AG09309 (cell line): ENCODE measurements around the gene PKDCC.

Source experiments
- DNase-seq: peaks from one replicate; pipeline ENCODE4 v3.0.0-alpha.2; 2010; ENCODE audit warnings: low read depth
- H3K4me3 ChIP-seq: 2 replicates; pipeline ENCODE4 v1.5.1; 2011; ENCODE audit warnings: mild to moderate bottlenecking, low read depth, low read length, moderate library complexity; ENCODE audit not compliant: control insufficient read depth
- CTCF ChIP-seq: IDR thresholded peaks from 2 replicates; pipeline ENCODE4 v1.5.1; 2011; ENCODE audit warnings: mild to moderate bottlenecking, low read depth, low read length, inconsistent platforms; ENCODE audit not compliant: insufficient read depth, control insufficient read depth; ENCODE audit errors: missing control alignments

PKDCC gene

GRCh38 chr2:42098571-42099437 lies 51.0 kb downstream of the PKDCC start:
- no peak overlapping the region for H3K4me3 ChIP-seq
- DNase-seq = no peak
- no peak for TF ChIP-seq CTCF

- TF ChIP-seq CTCF = no peak
- H3K4me3 ChIP-seq = no peak overlapping the region
- no peak for DNase-seq
Observed at GRCh38 chr2:42099438-42100173, 51.8 kb downstream of the PKDCC start.

- no peak for DNase-seq
- H3K4me3 ChIP-seq = no peak overlapping the region
- TF ChIP-seq CTCF = no peak
Observed at GRCh38 chr2:42100683-42101205, 52.9 kb downstream of the PKDCC start.

GRCh38 chr2:42101206-42102023 lies 53.6 kb downstream of the PKDCC start:
- DNase-seq = no peak
- no peak for TF ChIP-seq CTCF
- no peak overlapping the region for H3K4me3 ChIP-seq

- no peak for TF ChIP-seq CTCF
- peak overlapping the region; percentile 22 for H3K4me3 ChIP-seq
- peak; percentile 47 for DNase-seq
Observed at GRCh38 chr2:42102024-42102590, 54.3 kb downstream of the PKDCC start.
